Duodenal mucosa (tissue), 2 donors: ENCODE results near the gene DTD1.

Source experiments
- H3K27ac ChIP-seq: one replicate; pipeline ENCODE4 v1.7.0; 2013; ENCODE audit warnings: low read depth, low read length
- H3K27me3 ChIP-seq, 2 donors: one replicate each; pipeline ENCODE4 v1.7.0; 2013; ENCODE audit warnings: low read length in 2 of 2, control low read depth in 1 of 2; ENCODE audit not compliant: insufficient read depth in 2 of 2, control insufficient read depth in 1 of 2
- H3K36me3 ChIP-seq, 2 donors: one replicate each; pipeline ENCODE4 v1.7.0; 2013; ENCODE audit warnings: low read length in 2 of 2, control low read depth in 1 of 2; ENCODE audit not compliant: insufficient read depth in 2 of 2, control insufficient read depth in 1 of 2
- H3K4me1 ChIP-seq, 2 donors: one replicate each; pipeline ENCODE4 v1.7.0; 2013; ENCODE audit warnings: low read length in 2 of 2, control low read depth in 1 of 2; ENCODE audit not compliant: insufficient read depth in 2 of 2, control insufficient read depth in 1 of 2
- H3K4me3 ChIP-seq, 2 donors: one replicate each; pipeline ENCODE4 v1.7.0; 2013; ENCODE audit warnings: low read length in 2 of 2, low read depth in 1 of 2
- H3K9ac ChIP-seq, 2 donors: one replicate each; pipeline ENCODE4 v1.7.0; 2013; ENCODE audit warnings: low read length in 2 of 2, low read depth in 1 of 2
- H3K9me3 ChIP-seq, 2 donors: one replicate each; pipeline ENCODE4 v1.7.0; 2013; ENCODE audit warnings: low read length in 2 of 2, control low read depth in 1 of 2; ENCODE audit not compliant: control insufficient read depth in 1 of 2

The DTD1 gene

DNA sequence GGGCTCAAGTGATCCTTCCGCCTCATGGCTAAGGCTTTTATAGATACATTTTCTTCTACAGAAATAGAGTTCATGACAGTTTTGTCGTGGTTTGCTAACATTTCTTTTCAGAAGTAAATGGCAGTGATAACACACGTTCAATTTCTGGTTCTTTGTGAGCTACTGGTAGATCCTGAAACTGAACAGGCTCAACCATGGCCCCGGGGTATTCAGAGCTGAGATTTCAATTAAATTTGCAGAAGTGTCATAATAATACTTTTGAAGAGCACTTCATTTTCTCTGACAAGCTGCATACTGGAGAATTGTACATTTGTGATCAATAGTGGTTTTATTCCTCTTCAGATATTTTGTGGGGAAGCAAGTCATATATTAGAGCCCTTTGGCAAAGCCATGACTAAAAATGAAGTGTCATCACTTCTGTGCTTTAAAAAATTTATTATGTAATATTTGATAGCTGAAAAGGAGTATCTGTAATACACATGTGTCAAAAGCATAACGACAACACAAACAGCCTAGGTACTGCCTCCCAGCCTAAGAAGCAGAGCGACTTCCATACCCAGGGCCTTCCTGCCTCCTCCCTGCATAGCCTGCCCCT is 141.5 kb downstream of the DTD1 start:
- Histone ChIP-seq H3K27me3 (no peaks in the 10 kb centered on the region), H3K27ac (no peak overlapping the region), H3K4me1 (peaks cover 22 to 24% of the 10 kb centered on the region in 2 donors), H3K9me3 (no peaks in the 10 kb centered on the region), H3K9ac (no peak overlapping the region), H3K36me3 (no peaks in the 10 kb centered on the region), H3K4me3 (no peak overlapping the region)

DNA sequence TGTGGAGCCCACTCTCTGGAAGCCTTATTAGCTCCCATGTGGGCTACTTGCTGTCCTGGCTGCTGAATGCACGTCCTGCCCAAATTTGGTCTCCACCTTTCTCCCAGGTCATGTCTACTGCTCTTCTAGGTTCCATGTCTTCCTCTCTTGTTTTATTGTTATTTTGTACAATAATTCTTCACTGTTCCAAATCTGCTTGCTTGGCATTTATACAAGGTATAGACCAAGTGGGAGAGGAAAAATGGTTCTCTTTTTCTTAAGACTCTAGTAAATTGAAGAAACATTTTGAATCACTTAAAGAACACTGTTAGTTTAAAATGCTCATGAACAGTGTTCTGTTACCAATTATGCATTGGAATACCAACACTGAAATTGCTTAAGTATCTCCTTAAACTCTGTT is 144.1 kb downstream of the DTD1 start:
- no peaks in the 10 kb centered on the region for H3K27me3 ChIP-seq
- no peaks in the 10 kb centered on the region for H3K9me3 ChIP-seq
- peaks cover 15 to 20% of the 10 kb centered on the region in 2 donors for H3K4me1 ChIP-seq
- H3K27ac ChIP-seq: no peak overlapping the region
- H3K4me3 ChIP-seq: no peak overlapping the region
- H3K36me3 ChIP-seq: no peaks in the 10 kb centered on the region
- H3K9ac ChIP-seq: no peak overlapping the region

DNA sequence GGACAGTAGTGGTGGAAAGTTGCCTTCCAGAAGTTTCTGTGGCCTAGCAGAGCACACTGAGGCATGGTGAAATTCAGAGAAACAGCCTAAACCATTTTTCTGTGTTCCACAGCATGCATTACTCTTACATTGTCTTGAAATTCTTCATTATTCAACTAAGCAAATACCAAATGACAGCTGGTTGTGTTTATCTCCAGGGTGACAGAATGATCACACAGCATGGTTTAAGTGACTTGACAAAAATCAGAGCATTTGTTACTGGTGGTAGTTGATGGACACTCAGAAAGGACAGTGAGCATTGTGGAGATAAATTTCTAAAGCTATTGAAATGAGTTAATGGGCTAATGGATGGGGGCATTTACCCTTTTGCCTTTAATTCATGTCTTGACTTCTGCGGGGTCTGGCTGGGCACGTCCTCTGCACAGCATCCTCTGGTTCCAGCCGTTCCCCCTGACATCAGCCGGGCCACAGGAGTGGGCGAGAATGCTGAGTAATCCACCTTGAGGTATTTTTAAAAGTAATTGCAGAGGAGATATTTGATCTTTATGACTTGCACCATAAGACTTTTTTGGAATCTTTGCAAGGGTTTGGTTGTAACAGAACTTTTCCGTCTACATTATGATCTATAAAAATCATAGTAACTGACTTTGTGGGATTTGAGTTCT is 146.8 kb downstream of the DTD1 start:
- H3K4me1 ChIP-seq: peaks cover 0 to 8% of the 10 kb centered on the region in 2 donors
- H3K9me3 ChIP-seq: no peaks in the 10 kb centered on the region
- no peaks in the 10 kb centered on the region for H3K27me3 ChIP-seq
- H3K27ac ChIP-seq: no peak overlapping the region
- no peak overlapping the region for H3K4me3 ChIP-seq
- no peaks in the 10 kb centered on the region for H3K36me3 ChIP-seq
- H3K9ac ChIP-seq: no peak overlapping the region

DNA sequence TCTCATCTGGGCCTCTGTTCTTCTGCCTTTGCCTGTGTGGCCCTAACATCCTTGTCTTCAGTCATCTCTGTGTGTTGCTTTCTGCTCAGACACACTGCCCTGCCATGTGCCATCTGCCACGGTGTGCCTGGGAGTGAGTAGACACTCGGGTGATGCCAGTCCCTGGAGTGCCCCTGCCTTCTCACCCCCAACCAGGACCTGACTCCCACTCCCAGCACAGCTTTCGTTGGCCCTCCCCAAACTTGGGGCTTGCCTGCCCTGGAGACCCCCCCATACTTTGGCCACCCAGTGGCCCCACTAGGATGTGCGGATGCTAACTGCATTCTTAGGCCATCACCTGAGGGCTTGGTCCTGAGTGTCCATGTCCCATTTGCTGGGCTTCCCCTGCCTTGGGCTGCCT is 149.3 kb downstream of the DTD1 start:
- Histone ChIP-seq H3K27me3 (no peaks in the 10 kb centered on the region), H3K4me1 (peaks cover 0 to 8% of the 10 kb centered on the region in 2 donors), H3K36me3 (no peaks in the 10 kb centered on the region), H3K4me3 (no peak overlapping the region), H3K27ac (no peak overlapping the region), H3K9ac (no peak overlapping the region), H3K9me3 (no peaks in the 10 kb centered on the region)

DNA sequence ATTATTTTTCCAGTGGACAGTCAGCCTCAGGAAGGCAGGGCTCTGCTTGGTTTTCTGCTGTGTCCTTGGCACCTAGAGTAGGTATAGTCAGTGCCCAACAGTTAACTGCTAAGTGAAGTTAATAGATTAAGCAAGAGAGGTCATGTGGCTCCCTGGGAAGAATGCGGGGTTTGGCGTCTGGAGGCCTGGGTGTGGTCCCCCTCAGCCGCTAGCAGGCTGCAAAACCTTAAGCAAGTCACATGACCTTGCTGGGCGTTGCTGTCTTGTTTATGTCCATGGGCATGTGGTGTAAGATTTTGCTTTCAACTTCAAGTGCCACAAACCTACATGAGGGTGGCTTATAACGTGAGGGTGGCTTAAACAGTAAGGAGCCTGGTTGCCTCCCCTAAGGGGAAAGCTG is 150.2 kb downstream of the DTD1 start:
- no peaks in the 10 kb centered on the region for H3K9me3 ChIP-seq
- no peak overlapping the region for H3K9ac ChIP-seq
- H3K27ac ChIP-seq: no peak overlapping the region
- H3K36me3 ChIP-seq: no peaks in the 10 kb centered on the region
- no peak overlapping the region for H3K4me3 ChIP-seq
- H3K4me1 ChIP-seq: peaks cover 0 to 8% of the 10 kb centered on the region in 2 donors
- H3K27me3 ChIP-seq: no peaks in the 10 kb centered on the region

DNA sequence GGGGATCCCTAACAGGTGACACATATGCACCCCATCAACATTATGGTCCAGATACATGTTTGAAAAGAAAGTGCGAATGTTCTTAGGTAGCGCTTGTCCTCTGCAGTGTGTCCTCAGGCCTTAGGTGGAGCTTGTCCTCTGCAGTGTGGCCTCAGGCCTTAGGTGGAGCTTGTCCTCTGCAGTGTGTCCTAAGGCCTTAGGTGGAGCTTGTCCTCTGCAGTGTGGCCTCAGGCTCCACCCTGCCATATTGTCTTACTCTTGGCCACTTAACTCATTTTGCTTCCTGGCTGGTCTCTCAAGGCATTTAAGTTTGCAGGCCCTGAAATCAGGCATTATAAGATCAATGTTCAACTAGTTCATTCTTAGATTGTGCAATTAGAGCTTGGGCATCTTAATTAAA is 151.0 kb downstream of the DTD1 start:
- peaks cover 0 to 8% of the 10 kb centered on the region in 2 donors for H3K4me1 ChIP-seq
- H3K36me3 ChIP-seq: no peaks in the 10 kb centered on the region
- no peak overlapping the region for H3K4me3 ChIP-seq
- no peaks in the 10 kb centered on the region for H3K9me3 ChIP-seq
- no peaks in the 10 kb centered on the region for H3K27me3 ChIP-seq
- H3K9ac ChIP-seq: no peak overlapping the region
- no peak overlapping the region for H3K27ac ChIP-seq

DNA sequence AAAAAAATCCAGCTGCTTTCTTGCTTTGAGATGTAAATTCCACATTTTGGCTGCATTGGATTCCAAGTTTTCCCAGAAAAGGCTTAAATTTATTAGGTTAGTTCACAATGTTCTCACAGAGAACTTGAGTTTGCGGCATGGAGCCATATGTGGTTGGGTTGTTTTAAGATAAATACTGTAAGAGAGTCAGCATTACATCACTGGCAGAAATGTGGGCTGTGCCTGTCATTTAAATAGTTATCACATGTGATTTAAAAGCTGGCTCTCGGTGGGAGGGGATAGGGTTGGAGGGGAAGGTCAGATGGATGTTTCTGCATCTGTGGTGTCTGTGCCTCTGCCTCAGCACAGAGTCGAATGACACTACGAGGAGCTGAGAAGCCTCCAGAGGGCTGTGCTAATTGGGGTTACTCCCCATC is 151.9 kb downstream of the DTD1 start:
- Histone ChIP-seq H3K36me3 (peaks cover 0 to under 1% of the 10 kb centered on the region in 2 donors), H3K4me3 (no peak overlapping the region), H3K4me1 (peaks cover 0 to 8% of the 10 kb centered on the region in 2 donors), H3K9ac (no peak overlapping the region), H3K9me3 (no peaks in the 10 kb centered on the region), H3K27me3 (no peaks in the 10 kb centered on the region), H3K27ac (no peak overlapping the region)

DNA sequence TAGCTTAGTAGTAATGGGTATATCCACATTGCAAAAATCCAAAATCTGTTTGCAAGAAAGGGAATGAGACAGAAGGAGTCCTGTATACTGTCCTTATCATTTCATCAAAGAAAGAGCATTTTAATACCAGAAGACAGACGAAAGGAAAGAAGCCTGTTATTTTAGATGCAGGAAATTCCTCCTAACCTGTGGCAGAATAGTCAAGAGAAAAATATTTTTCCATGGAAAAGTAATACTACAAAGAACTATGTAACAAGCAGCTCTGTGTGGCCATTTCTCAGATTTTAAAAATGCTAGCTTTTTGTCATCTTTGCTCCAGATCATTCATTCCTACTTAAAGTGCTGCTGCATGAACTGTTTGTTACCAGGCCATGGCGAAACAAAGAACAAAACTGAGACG is 152.9 kb downstream of the DTD1 start:
- H3K4me3 ChIP-seq: no peak overlapping the region
- peaks cover 0 to 8% of the 10 kb centered on the region in 2 donors for H3K4me1 ChIP-seq
- peaks cover 0 to 4% of the 10 kb centered on the region in 2 donors for H3K36me3 ChIP-seq
- H3K27ac ChIP-seq: no peak overlapping the region
- H3K9ac ChIP-seq: no peak overlapping the region
- no peaks in the 10 kb centered on the region for H3K9me3 ChIP-seq
- no peaks in the 10 kb centered on the region for H3K27me3 ChIP-seq

DNA sequence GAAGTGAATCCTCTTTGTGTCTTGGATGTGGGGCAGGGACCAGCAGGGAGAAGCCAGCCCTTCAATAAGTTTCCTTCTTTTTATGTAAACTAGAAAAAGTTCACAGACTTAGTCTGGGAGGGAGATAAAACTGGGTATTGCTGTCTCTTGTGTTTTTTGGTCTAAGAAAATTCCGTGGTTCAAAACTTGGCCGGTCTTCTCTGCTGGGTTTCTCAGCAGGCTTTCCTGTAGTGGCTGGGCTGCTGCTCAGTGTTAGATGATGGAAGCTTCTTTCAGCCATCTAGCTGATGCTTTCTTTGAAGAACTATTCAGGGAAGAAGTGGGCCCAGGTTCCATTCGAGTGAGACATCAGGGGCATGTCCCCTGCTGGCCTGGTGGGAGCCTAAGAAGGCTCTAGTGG is 155.0 kb downstream of the DTD1 start:
- Histone ChIP-seq H3K9ac (no peak overlapping the region), H3K27ac (no peak overlapping the region), H3K4me1 (peaks cover 0 to 7% of the 10 kb centered on the region in 2 donors), H3K9me3 (no peaks in the 10 kb centered on the region), H3K4me3 (no peak overlapping the region), H3K27me3 (no peaks in the 10 kb centered on the region), H3K36me3 (peaks cover 0 to 4% of the 10 kb centered on the region in 2 donors)

DNA sequence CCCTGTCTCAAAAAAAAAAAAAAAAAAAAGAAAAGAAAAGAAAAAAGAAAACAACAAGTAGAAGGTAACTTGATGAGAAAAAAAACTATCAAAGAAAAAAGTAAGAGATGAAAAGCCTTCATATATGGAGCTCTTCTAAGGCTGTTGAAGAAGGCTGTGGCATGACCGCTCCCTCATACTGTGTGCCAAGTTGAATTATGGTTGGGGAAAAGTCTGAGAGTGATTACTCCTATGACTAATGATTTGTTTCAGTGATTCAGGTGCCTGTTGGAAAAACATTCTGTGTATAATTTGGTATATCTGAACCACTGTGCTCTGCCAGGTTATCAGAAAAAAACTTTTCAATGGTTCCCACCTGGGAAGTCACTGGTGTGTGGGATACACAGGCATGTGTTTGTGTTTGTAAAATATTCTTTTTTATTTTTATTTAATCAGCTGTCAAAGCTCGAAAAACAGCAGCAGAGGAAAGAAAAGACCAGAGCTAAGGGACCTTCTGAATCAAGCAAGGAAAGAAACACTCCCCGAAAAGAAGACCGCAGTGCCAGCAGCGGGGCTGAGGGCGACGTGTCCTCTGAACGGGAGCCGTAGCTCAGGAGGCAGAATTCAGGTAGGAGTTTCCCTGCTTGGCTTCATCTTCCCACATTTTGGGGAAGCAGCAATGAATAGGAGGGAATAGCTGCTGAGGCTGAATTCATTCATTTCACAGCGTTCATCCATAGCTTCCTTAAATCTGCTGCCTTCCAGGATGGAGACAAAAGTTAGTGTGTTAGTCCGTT is 156.0 kb downstream of the DTD1 start:
- H3K27me3 ChIP-seq: no peaks in the 10 kb centered on the region
- H3K4me3 ChIP-seq: no peak overlapping the region
- H3K4me1 ChIP-seq: no peaks in the 10 kb centered on the region
- H3K9ac ChIP-seq: no peak overlapping the region
- H3K27ac ChIP-seq: no peak overlapping the region
- peaks cover 0 to 4% of the 10 kb centered on the region in 2 donors for H3K36me3 ChIP-seq
- H3K9me3 ChIP-seq: no peaks in the 10 kb centered on the region
